GM21717 (cell line): ENCODE results near the gene WTIP.

ENCODE experiments used
- ATAC-seq: cut with Tn5 transposase; IDR thresholded peaks from one replicate; pipeline ENCODE4 v1.9.1; 2021; ENCODE audit warnings: mild to moderate bottlenecking, moderate library complexity; ENCODE audit not compliant: unreplicated experiment

Gene WTIP

GRCh38 chr19:34559045-34559444 lies 77.5 kb downstream of the WTIP start:
- ATAC-seq: no peak

GRCh38 chr19:34560229-34560628 lies 78.7 kb downstream of the WTIP start:
- no peak for ATAC-seq
